Uterus (tissue), 2 donors: Measurements from ENCODE around the gene MRPL36.

Experiments
- POLR2A ChIP-seq, 2 donors: fragments of 450-650 bp; IDR thresholded peaks; one replicate each; pipeline ENCODE4 v1.6.1; 2016; ENCODE audit warnings: antibody characterized with exemption in 2 of 2, mild to moderate bottlenecking in 1 of 2, moderate library complexity in 1 of 2
- TF ChIP-seq, protein P1 (sequence below), 4 experiments: fragments of 200-600 bp in 2 of 4; fragments of 450-650 bp in 2 of 4; sonication (generic) in 2 of 4; IDR thresholded peaks; one replicate each; pipeline ENCODE4 v1.5.1; 2016 to 2019; ENCODE audit warnings: antibody characterized with exemption in 4 of 4, mild to moderate bottlenecking in 2 of 4, moderate library complexity in 1 of 4

DNA sequence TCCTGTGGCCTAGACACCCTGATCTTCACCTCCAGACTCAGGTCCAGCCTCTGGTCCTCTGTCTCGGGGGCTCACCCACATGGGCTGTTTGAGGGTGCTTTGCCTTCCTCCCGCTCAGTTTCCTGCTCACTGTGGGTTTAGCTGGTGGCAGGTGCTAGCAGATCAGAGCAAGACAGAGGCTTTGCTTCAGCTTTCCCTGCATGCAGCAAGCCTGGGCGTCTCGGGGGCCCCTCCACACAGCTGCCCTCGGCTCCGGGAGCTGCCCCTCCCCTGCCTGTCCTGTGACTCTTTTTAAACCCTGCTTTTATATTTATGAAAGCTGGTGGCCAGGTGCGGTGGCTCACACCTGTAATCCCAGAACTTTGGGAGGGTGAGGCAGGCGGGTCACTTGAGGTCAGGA, 14.6 kb downstream of the MRPL36 start:
- TF ChIP-seq, protein P1, sequence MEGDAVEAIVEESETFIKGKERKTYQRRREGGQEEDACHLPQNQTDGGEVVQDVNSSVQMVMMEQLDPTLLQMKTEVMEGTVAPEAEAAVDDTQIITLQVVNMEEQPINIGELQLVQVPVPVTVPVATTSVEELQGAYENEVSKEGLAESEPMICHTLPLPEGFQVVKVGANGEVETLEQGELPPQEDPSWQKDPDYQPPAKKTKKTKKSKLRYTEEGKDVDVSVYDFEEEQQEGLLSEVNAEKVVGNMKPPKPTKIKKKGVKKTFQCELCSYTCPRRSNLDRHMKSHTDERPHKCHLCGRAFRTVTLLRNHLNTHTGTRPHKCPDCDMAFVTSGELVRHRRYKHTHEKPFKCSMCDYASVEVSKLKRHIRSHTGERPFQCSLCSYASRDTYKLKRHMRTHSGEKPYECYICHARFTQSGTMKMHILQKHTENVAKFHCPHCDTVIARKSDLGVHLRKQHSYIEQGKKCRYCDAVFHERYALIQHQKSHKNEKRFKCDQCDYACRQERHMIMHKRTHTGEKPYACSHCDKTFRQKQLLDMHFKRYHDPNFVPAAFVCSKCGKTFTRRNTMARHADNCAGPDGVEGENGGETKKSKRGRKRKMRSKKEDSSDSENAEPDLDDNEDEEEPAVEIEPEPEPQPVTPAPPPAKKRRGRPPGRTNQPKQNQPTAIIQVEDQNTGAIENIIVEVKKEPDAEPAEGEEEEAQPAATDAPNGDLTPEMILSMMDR (IDR thresholded peaks at IDR 0.05), result no peak
- no peak for TF ChIP-seq POLR2A (IDR thresholded peaks at IDR 0.05)
